Measurements from ENCODE around the gene PLEKHG7. TPM values are rescaled to one million over a fixed set of nuclear protein-coding genes. Genes with fewer than 3 reads are reported as not detected.
A peak's percentile ranks its signal among the peaks of the same experiment; 100 is the strongest.

Gene PLEKHG7
- total RNA-seq, 1 donor from 2014 or later, result not detected

DNA sequence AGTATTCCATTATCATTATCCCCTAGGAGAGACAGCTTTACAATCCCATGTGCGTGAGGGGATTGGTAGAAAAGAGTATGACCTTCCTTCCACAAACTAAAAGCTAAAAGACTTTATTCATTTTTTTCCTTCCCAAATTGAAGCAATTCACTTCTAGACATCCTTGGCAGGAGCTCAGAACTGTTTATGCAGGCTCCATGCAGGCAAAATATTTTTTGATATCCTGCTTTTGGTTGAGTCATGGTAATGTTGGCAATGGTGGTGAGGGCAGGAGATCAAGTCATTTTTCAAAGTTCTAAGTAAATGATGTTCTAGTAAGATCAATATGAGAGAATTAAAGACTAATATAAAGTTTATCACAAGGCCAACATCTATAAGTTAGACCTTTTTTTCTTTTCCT is 1.3 kb upstream of the PLEKHG7 start:
- intact Hi-C loops (cut with micrococcal nuclease), result no loop called here
- ATAC-seq (no peak), DNase-seq (no peak)

GRCh38 chr12:92703786-92704185 is 997 bp downstream of the PLEKHG7 start:
- intact Hi-C loops (cut with micrococcal nuclease), result no loop called here
- ATAC-seq, result no peak
- DNase-seq, result no peak

DNA sequence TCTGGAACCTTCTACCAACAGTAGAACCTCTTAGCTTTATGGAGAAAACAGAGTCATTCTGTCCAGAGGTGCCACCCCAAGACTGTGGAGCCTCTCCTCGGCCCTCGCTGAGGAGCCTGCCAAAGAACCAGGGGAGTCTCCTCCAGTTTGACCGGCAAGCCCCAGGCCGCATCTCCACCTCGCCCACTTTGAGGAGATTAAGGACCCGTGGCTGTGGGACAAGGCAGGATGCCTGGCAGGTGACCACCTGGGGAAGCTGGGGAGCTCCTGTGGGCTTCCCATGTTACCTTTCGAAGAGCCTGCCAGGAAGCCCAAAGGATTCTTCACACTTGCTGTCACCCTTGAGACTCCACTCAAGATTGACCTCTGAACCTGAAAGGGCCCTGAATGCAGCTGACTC is 3.8 kb downstream of the PLEKHG7 start:
- intact Hi-C loops (cut with micrococcal nuclease), result no loop called here
- no peak for ATAC-seq
- DNase-seq, result no peak

- intact Hi-C loops (cut with micrococcal nuclease), result no loop called here
- ATAC-seq, result no peak
- DNase-seq, result no peak
Measured at GRCh38 chr12:92707926-92708325, 5.1 kb downstream of the PLEKHG7 start.

DNA sequence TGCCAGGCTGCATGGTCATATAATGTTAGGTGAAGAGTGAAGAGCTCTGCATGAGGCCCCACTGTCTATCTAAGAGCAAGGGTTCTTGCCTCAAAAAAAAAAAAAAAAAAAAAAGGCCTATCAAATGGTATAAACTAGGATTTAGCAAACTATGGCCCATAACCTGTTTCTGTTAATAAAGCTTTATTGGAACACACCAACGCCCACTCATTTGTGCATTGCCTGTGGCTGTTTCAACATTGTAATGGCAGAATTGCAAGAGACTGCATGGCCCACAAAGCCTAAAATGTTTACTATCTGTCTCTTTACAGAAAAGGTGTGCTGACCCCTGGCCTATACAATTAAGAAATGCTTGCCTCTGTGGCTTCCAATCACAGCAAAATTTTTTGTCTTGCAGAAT is 12.8 kb downstream of the PLEKHG7 start:
- no peak for ATAC-seq
- intact Hi-C loops (cut with micrococcal nuclease), result no loop called here
- no peak for DNase-seq

GRCh38 chr12:92717202-92717601 is 14.4 kb downstream of the PLEKHG7 start:
- ATAC-seq (no peak), DNase-seq (no peak)
- intact Hi-C loops (cut with micrococcal nuclease), result no loop called here

DNA sequence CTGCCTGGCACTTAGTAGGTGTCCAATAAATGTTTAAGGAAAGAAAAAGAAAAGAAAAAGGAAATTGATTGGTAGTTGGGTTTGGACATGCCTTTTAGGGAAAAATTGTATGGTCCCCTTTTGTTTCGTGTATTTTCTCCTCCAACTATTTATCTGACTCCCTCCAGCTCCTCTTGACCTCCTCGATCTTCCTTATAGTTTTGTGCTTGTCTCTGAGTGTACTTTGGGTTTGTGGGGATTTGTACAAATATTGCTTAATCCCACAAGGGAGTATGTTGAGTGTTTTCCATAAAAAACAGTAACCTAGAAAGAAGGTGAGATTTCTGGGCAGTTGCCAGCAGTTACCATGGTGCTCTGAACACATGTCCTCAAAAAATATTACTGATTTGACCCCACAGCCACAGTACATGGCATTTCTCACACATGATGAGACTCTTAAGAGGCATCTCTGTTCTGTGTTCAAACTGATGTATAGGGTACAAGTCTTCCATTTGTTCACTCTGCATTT is 15.7 kb downstream of the PLEKHG7 start:
- no peak for DNase-seq
- intact Hi-C loops (cut with micrococcal nuclease), result no loop called here
- no peak for ATAC-seq

- ATAC-seq (no peak), DNase-seq (no peak)
- intact Hi-C loops (cut with micrococcal nuclease), result no loop called here
Measured at GRCh38 chr12:92719674-92720073, 16.9 kb downstream of the PLEKHG7 start.

- DNase-seq (no peak), ATAC-seq (no peak)
- intact Hi-C loops (cut with micrococcal nuclease), result no loop called here
Measured at GRCh38 chr12:92721130-92721529, 18.3 kb downstream of the PLEKHG7 start.

- intact Hi-C loops (cut with micrococcal nuclease), result no loop called here
- no peak for DNase-seq
- no peak for ATAC-seq
Measured at GRCh38 chr12:92721656-92722055, 18.9 kb downstream of the PLEKHG7 start.

DNA sequence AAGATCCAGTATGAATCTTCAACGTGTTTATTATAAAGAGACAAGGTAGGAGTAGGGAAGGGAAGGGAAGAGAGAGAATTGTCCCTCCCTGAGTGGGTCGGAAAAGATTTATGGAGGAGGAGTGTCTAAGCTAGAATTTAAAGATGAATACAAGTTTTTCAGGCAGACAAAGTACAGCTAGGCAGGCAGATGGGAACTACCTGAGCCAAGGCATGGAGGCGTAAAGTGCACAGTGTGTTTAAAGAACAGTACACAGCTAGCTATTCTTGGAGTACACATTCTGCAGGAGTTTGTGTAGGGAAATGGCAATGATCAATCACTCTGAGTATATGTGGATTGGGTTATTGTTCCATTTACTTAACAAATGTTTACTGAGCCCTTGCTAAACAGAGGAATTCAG is 20.1 kb downstream of the PLEKHG7 start:
- intact Hi-C loops (cut with micrococcal nuclease), result no loop called here
- no peak for DNase-seq
- ATAC-seq, result no peak

DNA sequence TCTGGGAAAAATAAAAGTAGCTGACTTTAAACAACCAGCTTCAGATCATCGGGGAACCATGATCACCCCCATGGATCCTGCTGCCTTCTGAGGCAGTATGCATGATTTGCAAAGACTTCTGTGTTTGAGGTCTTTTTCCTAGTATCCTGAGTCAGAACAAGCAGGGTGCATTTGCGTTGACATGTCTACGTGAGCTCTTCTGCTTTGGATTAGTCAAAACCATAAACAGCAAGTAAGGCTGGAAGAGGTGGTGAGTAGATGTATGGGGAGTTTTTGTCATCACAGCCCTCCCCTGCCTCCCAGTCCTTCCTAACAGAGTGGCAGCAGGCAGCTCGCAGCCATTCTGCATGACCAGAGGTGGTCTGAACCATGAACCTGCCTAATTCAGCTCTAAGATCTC is 24.1 kb downstream of the PLEKHG7 start:
- ATAC-seq (no peak), DNase-seq (no peak)
- intact Hi-C loops (cut with micrococcal nuclease), result no loop called here

DNA sequence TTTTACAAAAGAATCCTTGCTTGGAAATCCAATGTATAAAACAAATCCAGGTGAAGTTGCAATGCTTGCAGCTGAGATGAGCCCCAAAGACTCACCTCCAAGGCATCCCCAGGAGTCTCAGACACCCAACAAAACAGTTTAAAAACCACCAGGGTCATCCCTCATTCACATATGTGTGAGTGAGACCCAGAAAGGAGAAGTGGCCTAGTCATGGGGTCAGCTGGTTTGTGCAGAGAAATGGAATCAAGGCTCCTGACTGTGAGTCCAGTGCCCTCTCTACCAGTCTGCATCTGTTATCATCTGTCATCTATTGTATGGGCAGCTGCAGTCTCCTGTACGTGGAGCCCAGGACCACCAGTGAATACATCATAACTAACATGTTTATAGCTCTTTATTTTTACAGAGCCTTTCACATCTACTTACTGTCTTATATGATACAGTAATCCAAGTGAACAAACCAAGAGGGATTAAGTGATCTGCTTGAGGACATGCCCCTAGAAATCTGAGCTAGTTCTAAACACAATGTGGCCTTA is 27.1 kb downstream of the PLEKHG7 start:
- intact Hi-C loops (cut with micrococcal nuclease), result no loop called here
- ATAC-seq (no peak), DNase-seq (no peak)

DNA sequence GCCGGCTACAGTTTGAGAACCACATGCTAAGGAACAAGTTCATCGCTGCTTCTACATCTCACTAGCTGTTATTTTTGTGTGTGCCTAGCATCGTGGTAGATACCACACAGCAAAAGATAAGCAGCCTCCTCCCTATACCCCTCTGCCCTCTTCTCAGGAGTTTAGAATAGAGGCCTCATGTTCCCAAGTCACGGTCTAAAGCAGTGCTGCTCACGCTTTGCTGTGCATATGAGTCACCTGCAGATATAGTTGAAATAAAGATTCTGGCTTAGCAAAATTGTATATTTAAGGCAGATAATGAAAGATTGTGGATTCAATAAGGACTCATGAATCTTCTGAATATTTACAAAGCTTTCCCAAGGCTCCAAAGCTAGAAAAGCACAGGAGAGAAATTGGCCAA is 28.0 kb downstream of the PLEKHG7 start:
- intact Hi-C loops (cut with micrococcal nuclease), result no loop called here
- no peak for DNase-seq
- ATAC-seq, result no peak

DNA sequence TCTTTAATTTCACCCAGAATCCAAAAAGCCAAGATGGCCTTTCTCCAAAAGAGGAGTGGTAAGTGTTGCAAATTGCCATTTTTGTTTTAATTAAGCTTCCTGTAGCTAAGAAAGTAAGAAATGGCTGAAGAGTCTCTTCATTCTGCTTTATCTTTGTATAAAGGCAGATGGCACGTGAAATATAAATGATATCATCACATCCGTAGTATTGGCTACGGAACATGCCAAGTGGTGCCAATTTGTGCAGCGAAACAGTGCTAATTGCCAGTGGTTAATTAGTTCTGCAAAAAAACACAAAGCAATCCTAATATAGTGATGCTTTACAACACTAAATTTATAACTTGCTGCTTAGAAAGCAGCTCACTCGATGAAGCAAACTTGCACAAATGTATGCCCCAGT is 29.4 kb downstream of the PLEKHG7 start:
- DNase-seq, result no peak
- ATAC-seq, result no peak
- intact Hi-C loops (cut with micrococcal nuclease), result no loop called here

DNA sequence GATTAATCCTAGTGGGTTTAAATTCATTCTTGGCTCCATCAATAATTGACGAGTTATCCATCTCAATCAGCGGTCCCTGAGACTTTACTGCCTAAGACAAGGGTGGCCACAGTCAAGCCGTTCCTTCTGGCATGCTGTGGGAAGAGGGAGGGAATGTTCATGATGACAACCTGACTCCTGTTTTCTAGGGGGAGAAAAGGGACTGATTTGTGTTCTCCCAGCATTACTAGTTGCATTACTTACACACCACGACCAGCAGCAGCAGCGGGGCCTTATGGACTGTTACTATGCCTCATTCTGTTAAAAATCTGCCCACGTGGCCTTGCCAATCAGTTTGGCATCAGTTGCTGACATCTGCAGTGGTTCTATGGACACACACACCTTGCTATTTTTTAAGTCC is 29.9 kb downstream of the PLEKHG7 start:
- intact Hi-C loops (cut with micrococcal nuclease), result no loop called here
- DNase-seq, result no peak
- ATAC-seq, result no peak

GRCh38 chr12:92733181-92733580 is 30.4 kb downstream of the PLEKHG7 start:
- ATAC-seq, result no peak
- intact Hi-C loops (cut with micrococcal nuclease), result no loop called here
- no peak for DNase-seq

- intact Hi-C loops (cut with micrococcal nuclease), result no loop called here
- ATAC-seq (no peak), DNase-seq (no peak)
Measured at GRCh38 chr12:92733661-92734060, 30.9 kb downstream of the PLEKHG7 start.

- DNase-seq (no peak), ATAC-seq (peak; percentile 80)
- intact Hi-C loops (cut with micrococcal nuclease), result no loop called here
Measured at GRCh38 chr12:92735131-92735721, 32.4 kb downstream of the PLEKHG7 start.

DNA sequence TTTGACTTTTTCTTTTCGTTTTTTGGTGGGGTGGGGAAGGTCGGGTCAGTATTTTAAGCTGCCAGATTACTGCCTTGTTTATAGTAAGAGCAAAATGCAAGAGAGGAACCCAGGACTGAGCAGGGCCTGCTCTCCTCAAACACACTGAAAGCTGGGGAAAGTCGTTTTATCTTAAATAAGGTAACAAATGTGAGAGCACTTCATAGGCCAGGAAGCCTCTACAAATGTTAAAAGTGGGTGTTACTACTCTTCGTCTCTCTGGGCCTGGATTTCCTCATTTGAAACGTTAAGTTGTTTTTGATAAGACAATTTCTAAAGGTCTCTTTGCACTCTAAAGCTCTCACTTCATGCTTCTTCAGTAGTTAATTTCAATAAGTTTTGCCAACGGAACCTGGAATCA is 33.8 kb downstream of the PLEKHG7 start:
- intact Hi-C loops (cut with micrococcal nuclease), result no loop called here

More for the DNA sequence above, 33.8 kb downstream of the PLEKHG7 start:
- ATAC-seq (no peak), DNase-seq (no peak)
